ENCODE measurements around the gene AOC1.
"Not testable (repeated sequence)": the region's sequence is repeated elsewhere in the genome, so short reads cannot be mapped to it uniquely, and the experiment has no call there.

AOC1 gene

DNA sequence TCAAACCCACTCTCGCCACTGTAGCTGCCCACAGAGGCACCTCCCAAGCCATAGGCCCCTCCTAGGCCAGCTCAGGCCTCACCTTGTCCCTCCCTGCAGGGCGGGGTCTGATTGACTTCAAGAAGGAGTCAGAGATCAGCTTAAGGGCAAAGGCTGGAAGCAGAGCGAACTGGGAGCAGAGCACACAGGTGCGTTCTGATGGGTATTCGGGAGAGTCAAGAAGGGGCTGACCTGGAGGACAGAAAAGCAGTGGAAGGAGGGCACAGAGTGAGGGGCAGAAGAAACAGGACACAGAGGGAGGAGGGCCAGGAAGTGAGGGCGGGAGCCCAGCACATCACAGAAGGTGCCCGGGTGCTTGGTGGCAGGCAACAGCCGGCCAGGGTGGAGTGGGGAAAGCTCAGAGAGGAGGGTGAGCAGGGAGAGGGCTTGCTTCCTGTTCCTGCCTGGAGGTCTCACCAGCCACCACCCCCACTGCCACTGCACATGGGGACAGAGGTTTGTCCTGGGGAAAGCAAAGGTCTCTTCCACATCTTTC lies at the start of gene AOC1:
TSS of gene AOC1 (plus strand) at position 147 of the 535 bp plus-strand sequence. CDS start 3,954 bp downstream, outside the sequence.
- DNase-seq, result no peak

- DNase-seq, result no peak
Measured at GRCh38 chr7:150803161-150803860, 49.0 kb upstream of the AOC1 start.

DNA sequence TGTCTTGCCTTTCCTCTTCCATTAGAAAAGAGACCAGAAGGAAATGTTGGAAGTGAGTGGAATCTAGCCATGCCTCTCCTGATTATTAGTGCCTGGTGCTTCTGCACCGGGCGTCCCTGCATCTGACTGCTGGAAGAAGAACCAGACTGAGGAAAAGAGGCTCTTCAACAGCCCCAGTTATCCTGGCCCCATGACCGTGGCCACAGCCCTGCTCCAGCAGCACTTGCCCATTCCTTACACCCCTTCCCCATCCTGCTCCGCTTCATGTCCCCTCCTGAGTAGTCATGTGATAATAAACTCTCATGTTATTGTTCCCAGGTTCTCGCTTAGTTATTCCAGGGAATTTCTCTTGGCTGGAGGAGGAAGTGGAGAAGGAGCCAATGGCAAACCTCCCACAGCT lies 47.5 kb upstream of the AOC1 start:
- DNase-seq, result no peak

DNA sequence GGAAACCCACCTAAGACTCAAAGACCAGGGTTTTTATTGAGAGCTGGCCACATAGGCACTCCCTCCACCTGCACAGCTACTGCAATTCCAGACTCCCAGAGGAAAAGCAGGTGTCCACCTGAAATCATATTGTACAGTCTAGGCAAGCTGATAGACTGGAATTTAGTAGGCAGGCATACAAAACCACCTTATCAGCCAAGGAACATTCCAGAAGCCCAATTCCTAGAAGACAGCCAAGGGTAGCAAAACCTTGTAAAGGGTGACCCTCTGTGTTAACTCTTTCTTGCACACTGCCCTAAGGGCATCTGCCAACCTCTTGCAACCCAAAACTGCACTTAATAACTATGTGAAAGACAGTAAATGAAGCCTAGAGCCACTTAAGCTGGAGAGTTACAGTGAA lies 46.5 kb upstream of the AOC1 start:
- no peak for DNase-seq

GRCh38 chr7:150806454-150806853 lies 45.9 kb upstream of the AOC1 start:
- DNase-seq, result no peak

- DNase-seq, result no peak
Measured at GRCh38 chr7:150806863-150807262, 45.5 kb upstream of the AOC1 start.

- DNase-seq, result not testable (repeated sequence)
Measured at GRCh38 chr7:150807616-150808438, 44.5 kb upstream of the AOC1 start.

- no peak for DNase-seq
Measured at GRCh38 chr7:150814328-150815001, 37.9 kb upstream of the AOC1 start.

- DNase-seq, result no peak
Measured at GRCh38 chr7:150818971-150819370, 33.3 kb upstream of the AOC1 start.

- no peak for DNase-seq
Measured at GRCh38 chr7:150820148-150820547, 32.2 kb upstream of the AOC1 start.

- no peak for DNase-seq
Measured at GRCh38 chr7:150820578-150821198, 31.6 kb upstream of the AOC1 start.

- DNase-seq, result no peak
Measured at GRCh38 chr7:150823043-150823442, 29.3 kb upstream of the AOC1 start.

GRCh38 chr7:150823484-150824126 lies 28.7 kb upstream of the AOC1 start:
- no peak for DNase-seq

- no peak for DNase-seq
Measured at GRCh38 chr7:150824379-150825177, 27.7 kb upstream of the AOC1 start.

- no peak for DNase-seq
Measured at GRCh38 chr7:150826061-150826849, 26.1 kb upstream of the AOC1 start.

GRCh38 chr7:150828384-150828783 lies 23.9 kb upstream of the AOC1 start:
- no peak for DNase-seq

DNA sequence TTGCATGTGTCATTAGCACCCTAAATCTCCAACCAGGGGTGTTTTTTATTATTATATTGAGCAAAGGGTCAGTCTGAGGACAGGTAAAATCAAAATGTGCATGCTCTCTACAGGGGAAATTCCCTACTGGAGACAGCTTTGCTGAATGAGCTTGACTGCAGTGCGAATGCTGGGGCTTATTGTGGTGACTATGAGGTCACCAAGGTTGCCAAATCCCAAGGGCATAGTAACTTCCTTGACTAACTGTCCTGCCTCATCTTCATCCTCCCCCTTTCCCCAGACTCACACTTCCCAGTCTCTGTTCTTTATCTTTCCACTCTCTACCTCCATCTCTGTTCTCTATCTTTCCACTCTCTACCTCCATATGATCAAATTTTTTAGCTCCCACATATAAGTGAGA lies 22.9 kb upstream of the AOC1 start:
- DNase-seq, result no peak

- DNase-seq, result no peak
Measured at GRCh38 chr7:150830937-150831336, 21.4 kb upstream of the AOC1 start.

DNA sequence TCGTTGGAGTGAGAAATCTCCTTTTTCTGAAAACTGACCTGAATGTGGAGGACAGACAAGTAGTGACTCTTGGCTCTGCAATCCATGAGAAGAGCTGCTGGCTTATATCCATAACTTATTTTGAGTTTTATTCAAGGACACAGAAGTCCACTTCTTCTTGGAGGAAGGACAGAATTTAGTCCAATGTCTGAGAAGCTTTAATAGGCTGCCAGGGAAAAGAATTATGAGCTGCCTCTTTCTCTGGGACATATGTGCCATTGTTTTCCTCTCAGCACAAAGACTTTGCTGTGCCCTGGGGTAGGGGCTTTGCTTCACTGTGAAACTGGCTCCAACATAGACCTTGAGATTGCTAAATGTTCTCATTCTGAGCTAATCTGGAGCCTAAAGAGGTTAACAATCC lies 20.5 kb upstream of the AOC1 start:
- DNase-seq, result peak in 1 of 2 donors; percentile 0

DNA sequence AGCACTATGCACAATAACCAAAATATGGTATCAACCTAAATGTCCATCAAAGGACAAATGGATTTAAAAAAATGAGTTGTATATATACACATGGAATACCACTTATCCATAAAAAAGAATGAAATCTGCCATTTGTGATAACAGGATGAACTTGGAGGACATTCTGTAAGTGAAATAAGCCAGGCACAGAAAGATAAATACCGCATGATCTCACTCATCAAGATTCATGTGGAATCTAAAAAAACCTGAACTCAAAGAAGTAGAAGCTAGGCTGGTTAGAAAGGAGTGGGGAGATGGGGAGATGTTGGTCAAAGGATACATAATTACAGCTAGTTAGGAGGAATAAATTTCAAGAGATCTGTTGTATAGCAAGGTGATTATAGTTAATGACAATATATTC lies 17.3 kb upstream of the AOC1 start:
- no peak for DNase-seq

All from hippocampal formation (tissue), 2 donors.